ENCODE results near the gene CCND3.

DNA sequence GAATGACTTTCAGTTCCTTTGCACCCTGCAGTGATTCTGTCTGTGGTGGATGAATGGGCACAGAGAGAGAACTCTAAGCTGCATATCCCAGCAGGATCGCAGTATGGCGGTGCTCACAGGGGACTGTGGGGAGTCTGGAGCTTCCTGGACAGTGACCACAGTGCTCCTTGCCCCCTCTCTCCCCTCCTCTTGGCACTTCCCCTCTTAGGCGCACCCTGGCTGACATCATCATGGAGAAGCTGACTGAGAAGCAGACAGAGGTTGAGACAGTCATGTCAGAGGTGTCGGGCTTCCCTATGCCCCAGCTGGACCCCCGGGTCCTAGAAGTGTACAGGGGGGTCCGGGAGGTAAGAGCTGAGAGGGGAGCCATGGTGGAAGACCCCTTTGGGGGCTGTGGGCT, 11.7 kb downstream of the CCND3 start:
- TF ChIP-seq EZH2phosphoT487 (IDR thresholded peaks at IDR 0.05; ENCODE audit: insufficient read depth, low read depth) (no peak), EZH2 (IDR thresholded peaks at IDR 0.05; ENCODE audit: insufficient read depth, poor library complexity, severe bottlenecking) (no peak)

Data from GM23248 (cell line).